SK-N-SH treated with all-trans-retinoic acid at 6 μM for 48 hours (cell line): ENCODE data around the gene TES.
A peak's percentile ranks its signal among the peaks of the same experiment; 100 is the strongest.

ENCODE experiments used
- ATAC-seq: fragments of 200-7000 bp; cut with Tn5 transposase; 3 replicates; pipeline ENCODE4 v1.9.1; 2020; ENCODE audit warnings: mild to moderate bottlenecking, moderate library complexity
- ARNTL ChIP-seq: fragments of 450-650 bp; formaldehyde crosslinking; IDR thresholded peaks from 2 replicates; pipeline ENCODE4 v1.5.0; 2020; ENCODE audit warnings: low read depth, mild to moderate bottlenecking, moderate library complexity, borderline replicate concordance
- BACH2 ChIP-seq: fragments of 250-450 bp; sonication (Bioruptor Pico); IDR thresholded peaks from 2 replicates; pipeline ENCODE4 v1.9.0; 2021; ENCODE audit warnings: mild to moderate bottlenecking, borderline replicate concordance
- CSDC2 ChIP-seq: fragments of 250-450 bp; sonication (Bioruptor Pico); IDR thresholded peaks from 2 replicates; pipeline ENCODE4 v1.5.0; 2020; ENCODE audit warnings: mild to moderate bottlenecking, moderate library complexity
- CSRNP3 ChIP-seq: fragments of 250-450 bp; sonication (Bioruptor Pico); IDR thresholded peaks from 2 replicates; pipeline ENCODE4 v1.5.1; 2021; ENCODE audit warnings: mild to moderate bottlenecking, moderate library complexity
- ESRRG ChIP-seq: fragments of 250-450 bp; sonication (Bioruptor Pico); IDR thresholded peaks from 2 replicates; pipeline ENCODE4 v1.6.1; 2021; ENCODE audit warnings: mild to moderate bottlenecking
- GLIS3 ChIP-seq: fragments of 250-450 bp; sonication (Bioruptor Pico); IDR thresholded peaks from 2 replicates; pipeline ENCODE4 v1.5.0; 2020; ENCODE audit warnings: mild to moderate bottlenecking, moderate library complexity
- ISL1 ChIP-seq: fragments of 250-450 bp; sonication (Bioruptor Pico); IDR thresholded peaks from 2 replicates; pipeline ENCODE4 v2.1.2; 2022; ENCODE audit warnings: mild to moderate bottlenecking, moderate library complexity
- OSR1 ChIP-seq: fragments of 250-450 bp; sonication (Bioruptor Pico); IDR thresholded peaks from 2 replicates; pipeline ENCODE4 v1.8.0; 2022; ENCODE audit warnings: moderate library complexity, mild to moderate bottlenecking, inconsistent platforms
- PATZ1 ChIP-seq: fragments of 250-450 bp; sonication (Bioruptor Pico); IDR thresholded peaks from 2 replicates; pipeline ENCODE4 v1.8.0; 2020; ENCODE audit warnings: mild to moderate bottlenecking, moderate library complexity, borderline replicate concordance
- POU6F1 ChIP-seq: fragments of 250-450 bp; sonication (Bioruptor Pico); IDR thresholded peaks from 2 replicates; pipeline ENCODE4 v1.8.0; 2021; ENCODE audit warnings: low read depth, mild to moderate bottlenecking, moderate library complexity, borderline replicate concordance
- PPARA ChIP-seq: fragments of 250-450 bp; sonication (Bioruptor Pico); IDR thresholded peaks from 2 replicates; pipeline ENCODE4 v1.5.0; 2020; ENCODE audit warnings: mild to moderate bottlenecking, borderline replicate concordance
- RARB ChIP-seq: fragments of 250-450 bp; sonication (Bioruptor Pico); IDR thresholded peaks from 2 replicates; pipeline ENCODE4 v1.8.0; 2021; ENCODE audit warnings: mild to moderate bottlenecking, moderate library complexity
- SNAI2 ChIP-seq: fragments of 250-450 bp; sonication (Bioruptor Pico); IDR thresholded peaks from 2 replicates; pipeline ENCODE4 v1.5.0; 2020; ENCODE audit warnings: mild to moderate bottlenecking, moderate library complexity
- TCF4 ChIP-seq: fragments of 250-450 bp; sonication (Bioruptor Pico); IDR thresholded peaks from 2 replicates; pipeline ENCODE4 v1.8.0; 2021; ENCODE audit warnings: mild to moderate bottlenecking, moderate library complexity, borderline replicate concordance
- TOX ChIP-seq: fragments of 250-450 bp; sonication (Bioruptor Pico); IDR thresholded peaks from 2 replicates; pipeline ENCODE4 v1.8.0; 2021; ENCODE audit warnings: mild to moderate bottlenecking, moderate library complexity, borderline replicate concordance
- ZFP3 ChIP-seq: fragments of 250-450 bp; sonication (Bioruptor Pico); IDR thresholded peaks from 2 replicates; pipeline ENCODE4 v1.5.0; 2020; ENCODE audit warnings: mild to moderate bottlenecking, moderate library complexity
- ZFP30 ChIP-seq: fragments of 450-650 bp; formaldehyde crosslinking; IDR thresholded peaks from 2 replicates; pipeline ENCODE4 v1.5.0; 2022; ENCODE audit warnings: mild to moderate bottlenecking, moderate library complexity
- ZNF70 ChIP-seq: fragments of 450-650 bp; formaldehyde crosslinking; IDR thresholded peaks from 2 replicates; pipeline ENCODE4 v1.5.0; 2020; ENCODE audit warnings: mild to moderate bottlenecking, moderate library complexity
- ZNF8 ChIP-seq: fragments of 450-650 bp; formaldehyde crosslinking; IDR thresholded peaks from 2 replicates; pipeline ENCODE4 v1.5.0; 2020; ENCODE audit warnings: mild to moderate bottlenecking, moderate library complexity
- TF ChIP-seq, protein P1 (sequence below): fragments of 250-450 bp; sonication (Bioruptor Pico); IDR thresholded peaks from 2 replicates; pipeline ENCODE4 v1.5.0; 2020; ENCODE audit warnings: mild to moderate bottlenecking, moderate library complexity
- TF ChIP-seq, protein P2 (sequence below): fragments of 250-450 bp; sonication (Bioruptor Pico); IDR thresholded peaks from 2 replicates; pipeline ENCODE4 v1.5.1; 2020; ENCODE audit warnings: low read depth, mild to moderate bottlenecking, moderate library complexity

Gene TES

DNA sequence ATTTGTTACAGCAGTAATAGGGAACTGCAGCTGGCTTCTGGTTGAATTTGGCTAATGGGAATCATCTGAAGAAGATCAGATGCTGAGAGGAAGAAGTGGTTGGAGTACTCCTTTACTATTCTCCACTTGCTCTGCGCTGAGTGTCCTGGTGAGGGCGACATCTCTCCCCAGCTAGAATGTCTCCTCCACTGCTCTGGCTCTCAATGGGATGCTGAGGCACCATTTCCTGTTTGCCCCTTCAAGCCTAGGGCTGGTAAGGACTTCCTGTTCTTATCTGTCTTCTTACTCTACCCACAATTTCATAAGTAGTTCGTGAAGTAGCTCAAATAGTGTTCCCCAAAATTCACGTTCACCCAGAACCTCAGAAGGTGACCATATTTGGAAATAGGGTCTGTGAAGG is 43.2 kb upstream of the TES start:
- peak; percentile 68 for ATAC-seq
- TF ChIP-seq RARB (CRISPR knock-in tag) (no peak), ZNF70 (no peak), ARNTL (CRISPR knock-in tag) (no peak), GLIS3 (CRISPR knock-in tag) (no peak), OSR1 (CRISPR knock-in tag) (no peak), ZFP3 (CRISPR knock-in tag) (no peak), ZNF8 (CRISPR knock-in tag) (no peak), TCF4 (CRISPR knock-in tag) (no peak)
- TF ChIP-seq, protein P1, sequence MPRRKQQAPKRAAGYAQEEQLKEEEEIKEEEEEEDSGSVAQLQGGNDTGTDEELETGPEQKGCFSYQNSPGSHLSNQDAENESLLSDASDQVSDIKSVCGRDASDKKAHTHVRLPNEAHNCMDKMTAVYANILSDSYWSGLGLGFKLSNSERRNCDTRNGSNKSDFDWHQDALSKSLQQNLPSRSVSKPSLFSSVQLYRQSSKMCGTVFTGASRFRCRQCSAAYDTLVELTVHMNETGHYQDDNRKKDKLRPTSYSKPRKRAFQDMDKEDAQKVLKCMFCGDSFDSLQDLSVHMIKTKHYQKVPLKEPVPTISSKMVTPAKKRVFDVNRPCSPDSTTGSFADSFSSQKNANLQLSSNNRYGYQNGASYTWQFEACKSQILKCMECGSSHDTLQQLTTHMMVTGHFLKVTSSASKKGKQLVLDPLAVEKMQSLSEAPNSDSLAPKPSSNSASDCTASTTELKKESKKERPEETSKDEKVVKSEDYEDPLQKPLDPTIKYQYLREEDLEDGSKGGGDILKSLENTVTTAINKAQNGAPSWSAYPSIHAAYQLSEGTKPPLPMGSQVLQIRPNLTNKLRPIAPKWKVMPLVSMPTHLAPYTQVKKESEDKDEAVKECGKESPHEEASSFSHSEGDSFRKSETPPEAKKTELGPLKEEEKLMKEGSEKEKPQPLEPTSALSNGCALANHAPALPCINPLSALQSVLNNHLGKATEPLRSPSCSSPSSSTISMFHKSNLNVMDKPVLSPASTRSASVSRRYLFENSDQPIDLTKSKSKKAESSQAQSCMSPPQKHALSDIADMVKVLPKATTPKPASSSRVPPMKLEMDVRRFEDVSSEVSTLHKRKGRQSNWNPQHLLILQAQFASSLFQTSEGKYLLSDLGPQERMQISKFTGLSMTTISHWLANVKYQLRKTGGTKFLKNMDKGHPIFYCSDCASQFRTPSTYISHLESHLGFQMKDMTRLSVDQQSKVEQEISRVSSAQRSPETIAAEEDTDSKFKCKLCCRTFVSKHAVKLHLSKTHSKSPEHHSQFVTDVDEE (CRISPR knock-in tag), result no peak
- TF ChIP-seq, protein P2, sequence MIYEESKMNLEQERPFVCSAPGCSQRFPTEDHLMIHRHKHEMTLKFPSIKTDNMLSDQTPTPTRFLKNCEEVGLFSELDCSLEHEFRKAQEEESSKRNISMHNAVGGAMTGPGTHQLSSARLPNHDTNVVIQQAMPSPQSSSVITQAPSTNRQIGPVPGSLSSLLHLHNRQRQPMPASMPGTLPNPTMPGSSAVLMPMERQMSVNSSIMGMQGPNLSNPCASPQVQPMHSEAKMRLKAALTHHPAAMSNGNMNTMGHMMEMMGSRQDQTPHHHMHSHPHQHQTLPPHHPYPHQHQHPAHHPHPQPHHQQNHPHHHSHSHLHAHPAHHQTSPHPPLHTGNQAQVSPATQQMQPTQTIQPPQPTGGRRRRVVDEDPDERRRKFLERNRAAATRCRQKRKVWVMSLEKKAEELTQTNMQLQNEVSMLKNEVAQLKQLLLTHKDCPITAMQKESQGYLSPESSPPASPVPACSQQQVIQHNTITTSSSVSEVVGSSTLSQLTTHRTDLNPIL (CRISPR knock-in tag), result no peak

- TF ChIP-seq, protein P2 (CRISPR knock-in tag), result no peak
- no peak for TF ChIP-seq GLIS3 (CRISPR knock-in tag)
- no peak for TF ChIP-seq CSDC2 (CRISPR knock-in tag)
- no peak for TF ChIP-seq ISL1 (CRISPR knock-in tag)
- TF ChIP-seq RARB (CRISPR knock-in tag), result no peak
- TF ChIP-seq PPARA (CRISPR knock-in tag), result no peak
- TF ChIP-seq, protein P1 (CRISPR knock-in tag), result no peak
- no peak for TF ChIP-seq PATZ1
- TF ChIP-seq ESRRG, result no peak
- TF ChIP-seq ZFP30 (CRISPR knock-in tag), result no peak
- no peak for TF ChIP-seq CSRNP3 (CRISPR knock-in tag)
- no peak for TF ChIP-seq SNAI2 (CRISPR knock-in tag)
- TF ChIP-seq OSR1 (CRISPR knock-in tag), result no peak
- no peak for TF ChIP-seq ARNTL (CRISPR knock-in tag)
- ATAC-seq, result no peak
Measured at GRCh38 chr7:116169060-116169459, 41.3 kb upstream of the TES start.

- no peak for ATAC-seq
- no peak for TF ChIP-seq CSDC2 (CRISPR knock-in tag)
- no peak for TF ChIP-seq TOX (CRISPR knock-in tag)
- no peak for TF ChIP-seq BACH2 (CRISPR knock-in tag)
- TF ChIP-seq ESRRG, result no peak
- TF ChIP-seq, protein P2 (CRISPR knock-in tag), result no peak
- no peak for TF ChIP-seq ARNTL (CRISPR knock-in tag)
- no peak for TF ChIP-seq POU6F1 (CRISPR knock-in tag)
- TF ChIP-seq PPARA (CRISPR knock-in tag), result no peak
Measured at GRCh38 chr7:116170180-116170579, 40.2 kb upstream of the TES start.
